GM12873 (cell line): ENCODE measurements around the gene TENT4A.

ENCODE experiments used
- CTCF ChIP-seq: IDR thresholded peaks from 2 replicates; pipeline ENCODE4 v1.5.1; 2012; ENCODE audit warnings: low read depth, mild to moderate bottlenecking, moderate library complexity, low read length, control low read depth; ENCODE audit not compliant: insufficient read depth; ENCODE audit errors: missing control alignments

TENT4A gene

DNA sequence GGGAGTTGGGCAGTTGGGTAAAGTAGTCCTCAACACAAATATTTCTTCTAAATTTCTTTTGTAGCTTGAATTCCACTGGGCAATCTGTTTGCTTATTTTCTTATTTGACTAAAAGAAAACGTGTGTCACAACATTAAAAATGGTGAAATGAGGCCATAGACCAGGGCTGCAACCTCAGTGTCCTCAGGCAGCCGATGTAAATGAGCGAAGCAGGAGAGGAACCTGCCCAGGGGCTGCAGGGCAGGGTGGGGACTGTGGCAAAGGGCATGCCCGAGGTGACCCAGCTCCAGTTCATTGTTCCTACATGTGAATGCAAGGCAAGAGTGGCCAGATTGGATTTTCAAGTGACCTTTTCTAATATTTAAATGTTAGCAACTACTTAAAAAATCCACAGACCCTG, 74.7 kb downstream of the TENT4A start:
- no peak for TF ChIP-seq CTCF

GRCh38 chr5:6788439-6788838, 75.2 kb downstream of the TENT4A start:
- no peak for TF ChIP-seq CTCF

GRCh38 chr5:6788956-6789649, 75.9 kb downstream of the TENT4A start:
- TF ChIP-seq CTCF = no peak

GRCh38 chr5:6790346-6790865, 77.2 kb downstream of the TENT4A start:
- TF ChIP-seq CTCF = no peak

- TF ChIP-seq CTCF = no peak
These were observed 77.8 kb downstream of the TENT4A start for GRCh38 chr5:6791031-6791430.

- no peak for TF ChIP-seq CTCF
These were observed 79.1 kb downstream of the TENT4A start for GRCh38 chr5:6792376-6792775.

GRCh38 chr5:6792911-6793471, 79.8 kb downstream of the TENT4A start:
- TF ChIP-seq CTCF = no peak
